Measurements from ENCODE around the gene FSTL4.

The FSTL4 gene

GRCh38 chr5:133147815-133148567 is 464.4 kb downstream of the FSTL4 start:
- Mint-ChIP-seq H3K4me1 (no peaks in the 10 kb centered on the region), H3K4me3 (no peak overlapping the region), H3K9me3 (peaks cover 12% of the 10 kb centered on the region), H3K27me3 (peaks cover 15% of the 10 kb centered on the region), H3K36me3 (peaks cover 10% of the 10 kb centered on the region), H3K27ac (no peak overlapping the region)
- DNase-seq (ENCODE audit: low spot score in 2 of 2): no peak
- ATAC-seq (ENCODE audit: low read depth): no peak

DNA sequence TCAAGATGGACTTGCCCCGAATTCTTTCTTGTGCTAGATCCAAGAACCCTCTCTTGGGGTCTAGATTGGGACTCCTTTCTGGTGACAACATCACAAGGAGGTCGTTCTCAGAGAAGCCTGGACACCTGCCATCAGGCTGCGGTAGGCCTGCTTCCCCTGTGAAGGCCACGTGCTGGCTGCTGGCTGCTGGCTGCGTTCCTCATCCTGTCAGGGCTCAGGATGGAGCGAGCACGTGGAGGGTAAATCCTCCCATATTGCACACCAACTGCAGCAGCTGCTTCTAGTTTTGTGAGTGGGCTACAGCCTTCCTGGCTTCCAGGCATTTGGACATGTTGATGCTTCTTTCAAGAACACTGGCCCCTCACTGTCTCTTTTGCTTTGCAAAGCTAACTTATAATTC is 464.9 kb downstream of the FSTL4 start:
- Mint-ChIP-seq H3K27me3 (peaks cover 15% of the 10 kb centered on the region), H3K27ac (no peak overlapping the region), H3K4me3 (no peak overlapping the region), H3K9me3 (peaks cover 12% of the 10 kb centered on the region), H3K36me3 (peaks cover 10% of the 10 kb centered on the region), H3K4me1 (no peaks in the 10 kb centered on the region)
- no peak for DNase-seq (ENCODE audit: low spot score in 2 of 2)
- ATAC-seq (ENCODE audit: low read depth): no peak
